ENCODE data around the gene HNRNPU. TPM values are rescaled to one million over a fixed set of nuclear protein-coding genes. Genes with fewer than 3 reads are reported as not detected.
A peak's percentile ranks its signal among the peaks of the same experiment; 100 is the strongest.

Gene HNRNPU
- 758 TPM for polyA plus RNA-seq (ENCODE audit: insufficient read length)
- long read RNA-seq, donor 1, full-length matches to known transcripts = 76 of 557 reads
- long read RNA-seq, donor 1, partial matches to known transcripts = 315 of 557 reads
- long read RNA-seq, donor 1, other reads (novel, unspliced or antisense) = 166 of 557 reads
- long read RNA-seq, donor 2, full-length matches to known transcripts = 65 of 428 reads
- long read RNA-seq, donor 2, partial matches to known transcripts = 287 of 428 reads
- long read RNA-seq, donor 2, other reads (novel, unspliced or antisense) = 76 of 428 reads
- long read RNA-seq, donor 3, full-length matches to known transcripts = 47 of 193 reads
- long read RNA-seq, donor 3, partial matches to known transcripts = 146 of 193 reads
- long read RNA-seq, donor 3, other reads (novel, unspliced or antisense) = 0 of 193 reads
- long read RNA-seq, donor 4, partial matches to known transcripts = 38 of 119 reads
- long read RNA-seq, donor 4, other reads (novel, unspliced or antisense) = 80 of 119 reads
- long read RNA-seq, donor 5, full-length matches to known transcripts = 92 of 555 reads
- long read RNA-seq, donor 5, partial matches to known transcripts = 243 of 555 reads
- long read RNA-seq, donor 5, other reads (novel, unspliced or antisense) = 220 of 555 reads
- long read RNA-seq, donor 6, full-length matches to known transcripts = 57 of 262 reads
- long read RNA-seq, donor 6, partial matches to known transcripts = 205 of 262 reads
- long read RNA-seq, donor 6, other reads (novel, unspliced or antisense) = 0 of 262 reads
- long read RNA-seq, donor 7, full-length matches to known transcripts = 98 of 298 reads
- long read RNA-seq, donor 7, partial matches to known transcripts = 200 of 298 reads
- long read RNA-seq, donor 7, other reads (novel, unspliced or antisense) = 0 of 298 reads
- long read RNA-seq, donor 8, full-length matches to known transcripts = 37 of 175 reads
- long read RNA-seq, donor 8, partial matches to known transcripts = 72 of 175 reads
- long read RNA-seq, donor 8, other reads (novel, unspliced or antisense) = 66 of 175 reads

DNA sequence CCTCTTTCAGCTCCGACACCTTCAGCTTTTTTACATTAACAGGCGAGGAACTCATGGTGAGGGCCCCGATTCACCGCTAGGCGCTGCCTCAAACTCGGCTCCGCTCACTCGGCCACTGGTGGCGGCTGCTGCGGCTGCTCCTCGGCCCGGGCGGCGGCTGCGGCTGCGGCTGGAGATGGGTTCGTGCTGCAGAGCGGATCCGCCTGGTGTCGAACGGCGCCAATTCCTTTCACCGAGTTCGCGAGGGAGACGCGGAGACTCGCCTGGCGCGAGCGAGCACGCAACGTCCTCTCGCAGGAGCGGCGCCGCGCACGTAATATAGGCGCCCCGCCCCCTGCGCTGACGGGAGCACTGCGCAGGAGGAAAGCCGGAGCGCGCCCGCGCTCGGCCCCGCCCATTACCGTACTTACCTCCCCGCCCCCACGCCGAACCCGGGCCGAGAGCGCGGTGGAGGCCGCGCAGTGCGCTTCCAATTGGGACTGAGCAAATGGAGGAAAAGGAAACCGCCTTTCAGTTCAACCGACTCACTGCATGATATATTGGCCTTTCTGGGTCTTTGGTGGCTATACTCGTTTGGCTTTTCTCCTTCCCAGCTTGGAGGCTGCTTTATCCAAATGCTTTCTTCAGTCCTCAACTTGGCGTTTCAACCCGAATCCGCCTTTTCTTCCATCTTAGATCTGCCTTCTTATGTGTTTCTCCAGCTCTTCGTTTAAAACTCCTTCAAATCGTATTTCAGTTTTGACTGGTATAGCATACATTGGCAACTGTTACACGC lies at the start of gene HNRNPU:
HNRNPU (minus strand) TSS at position 291 of the 775 bp plus-strand sequence; CDS start at position 55, 236 bp downstream.
- peak; percentile 96 for DNase-seq

DNA sequence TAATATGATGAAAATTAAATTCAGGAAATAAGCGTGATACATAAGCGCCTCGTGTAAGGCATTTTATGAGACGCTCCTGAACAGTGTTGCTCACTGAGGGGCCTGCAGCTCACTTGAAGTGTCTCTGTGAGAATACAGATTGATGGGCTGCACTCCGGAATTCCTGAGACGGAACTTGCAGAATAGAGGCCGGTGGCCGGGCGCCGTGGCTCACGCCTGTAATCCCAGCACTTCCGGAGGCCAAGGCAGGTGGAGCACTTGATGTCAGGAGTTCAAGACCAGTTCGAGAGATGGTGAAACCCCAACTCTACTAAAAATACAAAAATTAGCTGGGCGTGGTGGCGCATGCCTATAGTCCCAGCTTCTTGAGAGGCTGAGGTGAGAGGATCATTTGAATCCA lies 49.5 kb upstream of the HNRNPU start:
- DNase-seq = no peak

DNA sequence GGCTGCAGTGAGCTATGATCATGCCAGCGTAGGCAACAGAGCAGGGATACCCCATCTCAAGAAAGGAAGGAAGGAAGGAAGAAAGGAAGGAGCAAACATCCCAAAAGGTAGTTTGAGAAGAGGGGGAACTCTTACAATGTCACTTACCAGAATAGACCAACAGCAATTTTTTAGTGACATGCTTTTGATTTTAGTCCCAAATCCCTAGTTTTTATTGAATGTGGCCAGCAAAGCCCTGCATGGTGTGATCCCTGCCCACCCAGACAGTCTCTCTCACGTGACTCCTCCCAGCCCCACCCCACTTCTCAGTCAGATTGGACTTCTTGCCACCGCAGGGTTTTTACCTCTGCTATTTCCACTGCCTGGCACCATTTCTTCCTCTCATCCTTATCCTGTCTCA lies 39.8 kb upstream of the HNRNPU start:
- DNase-seq = no peak

DNA sequence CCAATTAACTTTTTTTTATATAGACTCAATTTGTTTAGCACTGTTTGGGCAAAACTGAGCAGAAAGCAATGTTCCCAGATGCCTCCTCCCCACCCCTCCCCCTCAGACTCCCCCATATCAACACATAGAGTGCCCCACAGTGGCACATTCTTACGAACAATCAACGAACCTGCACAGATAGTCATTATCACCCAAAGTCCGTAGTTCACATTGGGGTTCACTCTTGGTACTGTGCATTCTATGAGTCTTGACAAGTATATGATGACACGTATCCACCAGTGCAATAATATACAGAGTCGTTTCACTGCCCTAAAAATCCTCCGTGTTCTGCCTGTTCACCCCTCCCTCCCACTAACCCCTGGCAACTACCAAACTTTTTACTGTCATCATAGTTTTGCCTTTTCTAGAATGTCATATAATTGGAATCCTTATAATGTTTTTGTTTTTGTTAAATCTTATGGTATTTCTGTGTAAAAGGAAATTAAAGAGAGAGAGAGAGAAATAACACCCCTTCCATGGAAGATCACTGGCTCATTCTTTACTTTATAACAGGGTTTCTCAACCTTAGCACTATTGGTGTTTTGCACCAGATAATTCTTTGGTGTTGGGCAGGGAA lies 37.2 kb upstream of the HNRNPU start:
- DNase-seq = no peak

DNA sequence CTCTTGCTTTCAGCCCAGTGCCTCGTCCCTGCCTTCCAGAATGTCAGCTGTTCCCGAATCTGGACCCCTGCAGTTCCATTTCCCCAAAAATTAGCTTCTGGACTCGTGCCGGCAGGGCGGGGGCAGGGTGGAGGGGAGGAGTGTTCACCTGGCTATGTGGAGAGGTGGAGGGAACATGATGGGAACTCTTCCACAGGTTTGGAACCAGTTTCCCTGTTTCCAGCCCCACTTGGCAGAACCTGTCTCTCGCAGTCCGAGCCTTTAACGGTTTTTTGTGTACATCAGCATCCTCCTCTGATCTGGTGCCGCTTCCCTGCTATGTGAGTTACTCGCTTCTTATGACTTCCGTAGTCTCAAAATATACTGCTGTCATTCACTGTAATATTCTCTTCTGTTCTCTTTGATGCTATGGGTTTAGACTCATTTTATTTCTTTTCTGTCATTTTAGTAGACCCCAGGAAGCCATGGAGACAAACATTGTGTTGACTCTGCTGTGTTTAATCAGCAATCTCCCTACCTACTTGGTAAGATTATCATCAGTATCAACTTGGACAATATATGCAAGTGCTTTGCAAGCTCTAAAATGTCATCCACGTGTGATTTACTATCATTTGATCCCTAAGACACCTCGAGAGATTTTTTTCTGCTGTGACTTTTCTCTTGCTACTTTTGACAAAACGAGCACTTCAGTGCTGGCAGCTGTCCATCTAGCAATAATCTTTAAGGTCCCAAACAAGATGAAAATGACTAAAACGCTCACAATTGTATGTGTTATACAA lies 33.3 kb upstream of the HNRNPU start:
- no peak for DNase-seq

DNA sequence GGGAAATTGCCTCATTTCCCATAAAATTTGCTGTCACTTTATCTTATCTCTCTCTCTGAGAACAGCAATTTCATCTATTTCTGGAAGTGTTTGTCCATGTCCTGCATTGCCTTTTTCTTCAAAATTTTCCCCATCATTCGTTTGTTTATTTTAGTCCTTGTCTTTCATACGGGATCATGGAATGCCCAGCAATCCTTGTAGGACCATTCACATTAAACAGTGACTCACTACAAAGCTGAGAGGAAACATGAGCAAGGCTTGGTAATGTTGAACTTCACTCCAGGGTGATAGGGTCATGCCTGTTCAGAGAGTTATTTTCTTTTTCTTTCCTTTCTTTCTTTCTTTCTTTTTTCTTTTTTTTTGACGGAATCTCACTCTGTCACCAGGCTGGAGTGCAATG lies 32.2 kb upstream of the HNRNPU start:
- no peak for DNase-seq

DNA sequence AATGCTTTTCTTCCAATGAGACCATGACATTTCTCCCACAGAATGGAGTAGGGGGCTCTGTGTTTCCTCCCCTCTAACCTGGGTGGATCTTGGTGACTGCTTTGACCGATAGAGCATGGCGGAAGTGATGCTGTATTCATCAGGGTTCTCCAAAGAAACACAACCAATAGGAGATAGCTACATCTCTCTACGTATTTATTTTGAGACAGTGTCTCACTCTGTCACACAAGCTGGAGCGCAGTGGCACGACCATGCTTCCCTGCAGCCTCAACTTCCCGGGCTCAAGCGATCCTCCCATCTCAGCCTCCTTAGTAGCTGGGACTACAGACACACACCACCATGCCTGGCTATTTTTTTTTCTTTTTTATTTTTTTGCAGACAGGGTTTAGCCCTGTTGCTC lies 29.5 kb upstream of the HNRNPU start:
- DNase-seq = no peak

DNA sequence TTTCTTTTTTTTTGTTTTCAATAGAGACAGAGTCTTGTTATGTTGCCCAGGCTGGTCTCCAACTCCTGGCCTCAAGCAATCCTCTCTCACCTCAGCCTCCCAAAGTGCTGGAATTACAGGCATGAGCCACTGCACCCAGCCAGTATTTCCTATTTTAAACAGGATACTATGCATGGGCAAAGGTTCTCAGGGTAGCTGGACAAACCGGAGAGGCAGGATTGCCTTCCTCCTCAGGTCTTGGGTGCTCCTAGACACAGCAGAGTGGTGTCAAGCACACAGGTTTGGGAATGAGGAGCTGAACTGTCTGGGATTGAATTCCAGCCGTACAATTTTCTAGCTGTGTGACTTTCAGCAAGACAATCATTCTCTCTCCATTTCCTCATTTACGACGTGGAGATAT lies 22.9 kb upstream of the HNRNPU start:
- no peak for DNase-seq

DNA sequence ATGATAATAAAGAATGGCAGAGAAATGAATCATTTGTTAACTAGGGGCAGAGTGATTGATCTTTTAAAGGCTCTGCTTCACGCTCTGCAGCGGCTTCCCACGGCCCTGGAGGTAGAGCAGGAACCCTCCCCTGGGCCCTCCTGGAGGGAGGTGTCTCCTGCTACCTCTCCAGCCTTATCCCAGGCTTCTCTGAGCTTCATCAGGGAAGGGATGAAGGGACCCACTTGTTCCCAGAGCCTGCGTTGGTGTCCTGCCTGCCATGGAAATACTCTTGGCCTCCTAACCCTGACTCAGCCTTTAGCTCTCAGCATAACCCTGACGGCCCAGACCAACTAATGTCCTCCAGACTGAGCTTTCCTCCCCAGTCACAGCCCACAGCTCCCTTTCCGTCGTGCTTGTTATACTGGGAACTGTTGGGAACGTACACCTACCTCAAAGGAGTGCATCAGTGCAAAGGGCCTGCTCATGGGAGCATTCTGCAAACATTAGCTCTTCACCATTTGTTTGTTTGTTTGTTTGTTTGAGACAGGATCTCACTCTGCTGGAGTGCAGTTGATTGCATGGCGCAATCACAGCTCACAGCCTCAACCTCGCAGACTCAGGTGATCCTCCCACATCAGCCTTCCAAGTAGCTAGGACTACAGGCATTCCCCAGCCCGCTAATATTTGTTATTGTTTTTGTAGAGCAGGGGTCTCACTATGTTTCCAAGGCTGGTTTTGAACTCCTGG lies 17.4 kb upstream of the HNRNPU start:
- no peak for DNase-seq

DNA sequence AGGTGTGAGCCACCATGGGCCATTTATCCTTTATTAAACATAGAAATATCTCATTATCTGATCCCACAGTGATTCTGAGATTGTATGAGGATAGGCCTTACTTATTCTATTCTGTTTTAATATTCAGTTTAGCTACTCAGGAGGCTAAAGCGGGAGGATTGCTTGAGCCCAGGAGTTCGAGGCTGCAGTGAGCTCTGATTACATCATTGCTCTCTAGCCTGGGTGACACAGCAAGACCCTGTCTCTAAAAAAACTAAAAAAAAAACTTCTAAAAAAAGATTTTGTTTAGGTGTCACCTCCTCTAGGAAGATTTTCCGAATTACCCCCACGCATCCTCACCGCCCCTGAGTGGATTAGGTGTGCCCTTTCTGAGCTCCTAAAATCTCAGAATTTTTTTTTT lies 14.3 kb upstream of the HNRNPU start:
- DNase-seq = no peak

DNA sequence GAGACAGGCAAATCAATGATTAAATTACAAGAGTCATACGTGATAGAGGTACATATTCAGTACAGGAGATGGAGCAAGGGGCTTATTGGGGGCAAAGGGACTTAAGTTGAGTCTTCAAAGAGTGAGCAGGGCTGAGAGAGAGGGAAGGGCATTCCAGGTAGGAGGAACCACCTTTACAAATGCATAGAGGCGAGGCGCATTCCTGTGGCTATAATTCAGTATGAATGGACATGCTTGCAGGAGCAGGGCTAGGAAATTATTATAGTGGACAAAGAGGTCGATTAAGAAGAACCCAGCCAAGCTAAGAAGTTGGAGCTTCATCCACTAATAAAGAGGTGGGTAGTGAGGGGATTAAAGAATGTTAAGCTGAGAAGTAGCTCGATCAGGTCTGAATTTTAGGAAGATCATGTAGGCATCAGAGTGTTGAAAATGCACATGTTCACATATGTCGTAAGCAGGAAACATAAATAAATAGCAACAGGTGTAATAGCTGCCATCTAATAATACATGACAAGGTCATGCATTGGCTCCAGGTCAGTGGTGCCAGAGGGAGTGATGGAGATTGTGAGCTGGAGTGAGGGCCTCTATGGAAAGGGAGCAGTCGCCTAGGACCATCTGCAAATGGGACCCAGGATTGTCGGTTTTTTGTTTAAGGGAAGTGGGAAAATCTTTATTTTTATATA lies 12.0 kb upstream of the HNRNPU start:
- no peak for DNase-seq

DNA sequence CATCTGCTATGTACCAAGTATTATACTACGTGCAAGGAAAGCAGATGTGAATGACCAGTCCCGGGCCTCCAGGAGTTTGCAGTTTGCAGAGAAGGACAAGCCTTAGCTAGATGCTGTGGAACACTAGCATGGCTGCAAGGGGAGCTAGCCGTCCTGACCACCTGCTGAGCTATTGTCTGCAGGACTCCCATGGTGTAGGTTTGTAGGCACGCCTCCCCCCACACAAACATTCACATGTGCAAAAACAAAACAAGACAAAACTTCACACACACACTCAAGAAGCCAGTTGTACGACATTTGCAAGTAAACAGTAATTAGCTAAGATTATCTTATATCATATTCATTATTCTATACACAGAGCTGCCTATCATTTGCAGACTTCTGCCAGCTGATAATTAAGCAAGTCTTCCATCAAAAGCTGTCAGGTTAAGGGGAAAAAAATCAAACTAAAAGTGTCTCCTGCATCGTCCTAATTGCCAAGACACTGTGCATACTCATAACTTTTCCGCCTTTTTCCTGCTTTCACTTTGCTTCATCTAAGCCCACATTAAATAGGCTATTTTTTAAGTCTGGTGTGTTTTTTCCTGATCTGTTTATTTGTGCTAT lies 10.7 kb upstream of the HNRNPU start:
- no peak for DNase-seq

DNA sequence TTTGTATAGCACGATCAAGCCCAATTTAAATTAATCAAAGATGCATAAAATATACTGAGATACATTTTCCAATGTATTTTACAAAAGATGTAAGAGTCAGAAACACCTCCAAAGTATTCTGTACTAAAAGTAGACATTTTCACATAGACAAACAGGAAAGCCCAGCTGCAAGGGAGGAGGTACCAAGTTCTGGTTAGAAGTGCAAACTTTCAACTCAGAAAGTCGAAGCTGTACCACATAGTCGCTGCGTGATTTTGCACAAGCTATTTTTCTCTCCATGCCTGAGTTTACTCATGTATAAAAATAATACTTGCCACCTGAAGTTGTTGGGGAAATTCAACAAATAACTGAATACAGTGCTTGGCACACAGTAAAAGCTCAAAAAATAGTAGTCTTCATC lies 5.6 kb upstream of the HNRNPU start:
- DNase-seq = no peak

DNA sequence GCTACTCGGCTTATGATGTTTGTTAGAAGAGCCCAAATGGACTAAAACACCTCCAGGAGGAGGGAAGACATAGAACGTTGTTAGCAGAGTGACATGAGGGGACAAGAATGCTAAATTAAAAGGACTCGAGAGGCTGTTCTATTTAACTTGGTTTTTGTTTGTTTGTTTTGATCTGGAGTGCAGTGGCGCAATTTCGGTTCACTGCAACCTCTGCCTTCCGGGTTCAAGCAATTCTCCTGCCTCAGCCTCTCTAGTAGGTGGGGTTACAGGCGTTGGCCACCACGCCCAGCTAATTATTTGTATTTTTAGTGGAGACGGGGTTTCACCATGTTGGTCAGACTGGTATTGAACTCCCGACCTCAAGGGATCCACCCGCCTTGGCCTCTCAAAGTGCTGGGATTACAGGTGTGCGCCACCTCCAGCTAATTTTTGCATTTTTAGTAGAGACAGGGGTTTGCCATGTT lies 5.1 kb upstream of the HNRNPU start:
- no peak for DNase-seq

DNA sequence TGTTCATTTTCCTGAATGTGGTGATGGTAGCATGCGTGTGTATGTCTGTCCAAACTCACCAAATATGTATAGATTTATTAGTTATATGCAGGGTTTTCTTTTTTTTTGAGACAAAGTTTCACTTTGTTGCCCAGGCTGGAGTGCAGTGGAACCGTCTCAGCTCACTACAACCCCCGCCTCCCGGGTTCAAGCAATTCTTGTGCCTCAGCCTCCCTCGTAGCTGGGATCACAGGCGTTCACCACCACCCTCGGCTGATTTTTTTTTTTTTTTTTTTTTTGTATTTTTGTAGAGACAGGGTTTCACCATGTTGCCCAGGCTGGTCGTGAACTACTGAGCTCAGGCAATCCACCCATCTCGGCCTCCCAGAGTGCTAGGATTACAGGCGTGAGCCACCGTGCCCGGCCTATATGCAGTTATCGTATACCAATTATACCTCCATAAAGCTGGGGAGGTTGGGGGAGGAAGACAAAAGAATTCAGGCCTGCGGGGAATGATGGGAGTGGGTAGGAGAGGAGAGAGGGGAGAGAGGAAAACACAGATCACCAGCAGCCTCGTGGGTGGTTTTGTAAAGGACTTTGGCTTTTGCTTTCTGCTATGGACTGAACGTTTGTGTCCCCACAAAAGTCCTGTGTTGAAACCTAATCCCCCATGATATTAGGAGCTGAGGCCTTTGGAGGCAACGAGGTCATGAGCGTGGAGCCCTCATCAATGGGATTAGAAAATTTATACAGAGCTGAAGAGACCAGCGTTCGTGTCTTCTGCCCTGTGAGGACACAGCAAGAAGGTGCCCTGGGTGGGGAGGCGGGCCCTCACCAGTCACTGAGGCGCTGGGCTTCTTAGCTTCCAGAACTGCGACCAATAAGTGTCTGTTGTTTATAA lies 4.4 kb upstream of the HNRNPU start:
- no peak for DNase-seq

DNA sequence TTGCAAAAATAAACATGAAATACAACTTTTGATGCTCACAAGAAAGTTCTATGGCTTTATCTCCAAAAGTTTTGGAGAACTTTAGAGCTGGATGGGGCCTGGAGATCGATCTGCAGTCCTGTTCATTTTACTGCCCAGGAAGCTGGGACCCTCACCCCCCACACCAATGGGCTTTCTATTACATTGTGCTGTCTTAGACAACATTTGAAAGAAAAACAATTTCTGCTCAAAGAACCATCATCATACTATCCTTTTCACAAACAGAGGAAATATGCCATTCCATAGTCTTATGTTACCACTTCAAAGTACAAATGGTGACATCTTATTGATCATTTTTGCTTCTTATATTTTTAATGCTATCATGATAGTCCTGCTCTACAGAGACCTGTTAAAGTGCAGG lies 2.0 kb upstream of the HNRNPU start:
- no peak for DNase-seq

DNA sequence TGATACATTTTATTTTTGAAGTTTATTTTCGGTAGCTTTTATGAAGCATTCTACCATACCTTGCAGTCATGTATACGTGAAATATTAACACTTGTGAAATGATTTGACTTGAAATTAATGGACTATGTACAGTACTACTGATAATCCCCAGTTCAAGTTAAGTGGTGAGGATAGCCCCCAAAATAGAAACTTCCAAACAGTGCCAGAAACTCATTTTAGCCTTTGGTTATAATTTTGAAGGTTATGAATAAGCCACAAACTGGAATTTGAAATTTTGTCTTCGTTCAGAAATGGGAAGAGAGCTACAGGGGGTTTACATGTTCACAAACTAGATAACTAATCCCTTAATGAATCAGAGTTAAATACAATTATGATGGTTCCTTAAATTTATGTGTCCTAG lies 1.5 kb upstream of the HNRNPU start:
- DNase-seq = no peak

DNA sequence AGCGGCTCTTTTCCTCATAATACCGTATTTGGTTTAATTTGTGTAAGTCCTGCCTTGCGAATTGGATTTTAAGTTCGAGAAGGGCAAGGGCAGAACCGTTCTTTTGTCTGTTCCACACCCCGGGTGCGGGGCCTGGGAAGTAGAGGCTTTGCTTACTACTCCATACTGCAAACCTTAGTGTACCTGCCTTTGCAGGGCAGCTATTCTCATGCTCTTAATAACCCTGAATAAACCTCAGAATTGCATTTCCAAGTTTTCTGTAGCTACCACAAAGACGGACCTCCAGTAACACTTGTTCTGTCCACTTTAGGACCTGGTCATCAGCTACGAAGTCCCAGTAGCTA lies 657 bp upstream of the HNRNPU start:
- no peak for DNase-seq
